Progenitor cell of endocrine pancreas (in vitro differentiated cells): Measurements from ENCODE around the gene NUAK1. TPM values are rescaled to one million over a fixed set of nuclear protein-coding genes. Genes with fewer than 3 reads are reported as not detected.
"Not testable (repeated sequence)": the region's sequence is repeated elsewhere in the genome, so short reads cannot be mapped to it uniquely, and the experiment has no call there.

ENCODE experiments used
- DNase-seq: peaks from one replicate; pipeline ENCODE4 v3.0.0; 2021; ENCODE audit warnings: low spot score; ENCODE audit not compliant: unreplicated experiment
- H3K27ac Mint-ChIP-seq: 2 replicates; pipeline ENCODE4 v1.8.0; 2021; ENCODE audit warnings: mild to moderate bottlenecking, moderate library complexity, mixed read lengths
- H3K27me3 Mint-ChIP-seq: 2 replicates; pipeline ENCODE4 v1.8.0; 2021; ENCODE audit warnings: mixed read lengths
- H3K36me3 Mint-ChIP-seq: 2 replicates; pipeline ENCODE4 v1.8.0; 2022; ENCODE audit warnings: mixed read lengths; ENCODE audit not compliant: insufficient read depth
- H3K4me1 Mint-ChIP-seq: 2 replicates; pipeline ENCODE4 v1.8.0; 2021; ENCODE audit warnings: low read depth, mixed read lengths
- H3K4me3 Mint-ChIP-seq: 2 replicates; pipeline ENCODE4 v1.8.0; 2021; ENCODE audit warnings: low read depth, mild to moderate bottlenecking, moderate library complexity, mixed read lengths
- H3K9me3 Mint-ChIP-seq: 2 replicates; pipeline ENCODE4 v1.8.0; 2021; ENCODE audit warnings: low read depth, mixed read lengths
- CTCF ChIP-seq: fragments of 200-600 bp; sonication (generic); IDR thresholded peaks from one replicate; pipeline ENCODE4 v1.5.0; 2021; ENCODE audit warnings: antibody characterized with exemption, mild to moderate bottlenecking; ENCODE audit not compliant: unreplicated experiment
- total RNA-seq: library from RNA; stranded (reverse); gene quantifications from 2 replicates; pipeline ENCODE4 v1.2.1, GENCODE V29; 2021

NUAK1 gene
- total RNA-seq, 1 donor from 2014 or later = 7.6 TPM

- Mint-ChIP-seq H3K4me3 (peak overlapping the region; percentile 9), H3K27me3 (no peaks in the 10 kb centered on the region), H3K9me3 (no peaks in the 10 kb centered on the region), H3K27ac (peak overlapping the region; percentile 56), H3K4me1 (peaks cover 31% of the 10 kb centered on the region), H3K36me3 (no peaks in the 10 kb centered on the region)
- no peak for TF ChIP-seq CTCF
- DNase-seq = no peak
Measured at GRCh38 chr12:106142591-106143261, 4.0 kb upstream of the NUAK1 start.

DNA sequence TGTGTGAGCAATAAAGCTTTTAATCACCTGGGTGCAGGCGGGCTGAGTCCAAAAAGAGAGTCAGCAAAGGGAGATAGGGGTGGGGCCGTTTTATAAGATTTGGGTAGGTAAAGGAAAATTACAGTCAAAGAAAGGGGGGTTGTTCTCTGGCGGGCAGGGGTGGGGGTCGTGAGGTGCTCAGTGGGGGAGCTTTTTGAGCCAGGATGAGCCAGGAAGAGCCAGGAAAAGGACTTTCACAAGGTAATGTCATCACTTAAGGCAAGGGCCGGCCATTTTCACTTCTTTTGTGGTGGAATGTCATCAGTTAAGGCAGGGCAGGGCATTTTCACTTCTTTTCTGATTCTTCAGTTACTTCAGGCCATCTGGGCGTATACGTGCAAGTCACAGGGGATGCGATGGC lies 3.2 kb upstream of the NUAK1 start:
- peaks cover 35% of the 10 kb centered on the region for H3K4me1 Mint-ChIP-seq
- not testable (repeated sequence) for H3K27me3 Mint-ChIP-seq, H3K9me3 Mint-ChIP-seq, DNase-seq, H3K36me3 Mint-ChIP-seq
- peak overlapping the region; percentile 34 for H3K27ac Mint-ChIP-seq
- H3K4me3 Mint-ChIP-seq = peak overlapping the region; percentile 52

DNA sequence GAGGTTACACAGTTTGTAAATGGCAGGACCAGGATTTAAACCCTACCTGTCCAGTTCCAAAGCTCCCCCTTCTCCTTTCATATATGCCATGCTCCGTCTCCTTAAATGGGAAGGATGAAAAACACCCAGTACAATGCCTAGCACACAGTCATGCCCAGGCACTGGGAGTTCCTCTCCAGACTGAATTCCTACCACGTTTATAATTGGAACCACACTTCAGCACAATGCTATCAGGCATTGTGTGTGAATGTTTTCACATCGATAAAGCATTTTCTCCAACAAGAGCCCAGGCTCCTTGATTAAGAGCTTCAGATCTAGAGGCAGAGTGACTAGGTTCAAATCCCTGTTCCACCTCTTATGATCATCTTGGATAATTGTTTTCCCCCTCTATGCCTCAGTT lies 2.7 kb upstream of the NUAK1 start:
- peak overlapping the region; percentile 52 for H3K4me3 Mint-ChIP-seq
- no peak for DNase-seq
- no peaks in the 10 kb centered on the region for H3K36me3 Mint-ChIP-seq
- H3K27me3 Mint-ChIP-seq = peaks cover 3% of the 10 kb centered on the region
- H3K27ac Mint-ChIP-seq = no peak overlapping the region
- no peak for TF ChIP-seq CTCF
- H3K4me1 Mint-ChIP-seq = peaks cover 39% of the 10 kb centered on the region
- H3K9me3 Mint-ChIP-seq = no peaks in the 10 kb centered on the region

- Mint-ChIP-seq H3K9me3 (no peaks in the 10 kb centered on the region), H3K4me3 (peak overlapping the region; percentile 78), H3K27ac (no peak overlapping the region), H3K4me1 (peaks cover 41% of the 10 kb centered on the region), H3K36me3 (no peaks in the 10 kb centered on the region), H3K27me3 (peaks cover 5% of the 10 kb centered on the region)
- TF ChIP-seq CTCF = no peak
- DNase-seq = no peak
Measured at GRCh38 chr12:106141003-106141402, 2.2 kb upstream of the NUAK1 start.

- Mint-ChIP-seq H3K36me3 (no peaks in the 10 kb centered on the region), H3K27ac (peak overlapping the region; percentile 96), H3K4me3 (peak overlapping the region; percentile 78), H3K9me3 (no peaks in the 10 kb centered on the region), H3K27me3 (peaks cover 7% of the 10 kb centered on the region), H3K4me1 (peaks cover 39% of the 10 kb centered on the region)
- no peak for DNase-seq
- TF ChIP-seq CTCF = no peak
Measured at GRCh38 chr12:106140223-106140986, 1.7 kb upstream of the NUAK1 start.
